Esophagus squamous epithelium (tissue), 4 donors: ENCODE data around the gene PRKCB.

Experiments
- POLR2A ChIP-seq, 4 donors: fragments of 450-650 bp; IDR thresholded peaks; one replicate each; pipeline ENCODE4 v1.6.1; 2017; ENCODE audit warnings: antibody characterized with exemption in 4 of 4, mild to moderate bottlenecking in 4 of 4, moderate library complexity in 3 of 4
- TF ChIP-seq, protein P1 (sequence below), 6 experiments: fragments of 450-650 bp in 4 of 6; fragments of 200-600 bp in 2 of 6; sonication (generic) in 2 of 6; IDR thresholded peaks; one replicate each; pipeline ENCODE4 v1.5.1; 2016 to 2019; ENCODE audit warnings: antibody characterized with exemption in 6 of 6, mild to moderate bottlenecking in 4 of 6, moderate library complexity in 4 of 6

- TF ChIP-seq, protein P1, sequence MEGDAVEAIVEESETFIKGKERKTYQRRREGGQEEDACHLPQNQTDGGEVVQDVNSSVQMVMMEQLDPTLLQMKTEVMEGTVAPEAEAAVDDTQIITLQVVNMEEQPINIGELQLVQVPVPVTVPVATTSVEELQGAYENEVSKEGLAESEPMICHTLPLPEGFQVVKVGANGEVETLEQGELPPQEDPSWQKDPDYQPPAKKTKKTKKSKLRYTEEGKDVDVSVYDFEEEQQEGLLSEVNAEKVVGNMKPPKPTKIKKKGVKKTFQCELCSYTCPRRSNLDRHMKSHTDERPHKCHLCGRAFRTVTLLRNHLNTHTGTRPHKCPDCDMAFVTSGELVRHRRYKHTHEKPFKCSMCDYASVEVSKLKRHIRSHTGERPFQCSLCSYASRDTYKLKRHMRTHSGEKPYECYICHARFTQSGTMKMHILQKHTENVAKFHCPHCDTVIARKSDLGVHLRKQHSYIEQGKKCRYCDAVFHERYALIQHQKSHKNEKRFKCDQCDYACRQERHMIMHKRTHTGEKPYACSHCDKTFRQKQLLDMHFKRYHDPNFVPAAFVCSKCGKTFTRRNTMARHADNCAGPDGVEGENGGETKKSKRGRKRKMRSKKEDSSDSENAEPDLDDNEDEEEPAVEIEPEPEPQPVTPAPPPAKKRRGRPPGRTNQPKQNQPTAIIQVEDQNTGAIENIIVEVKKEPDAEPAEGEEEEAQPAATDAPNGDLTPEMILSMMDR (IDR thresholded peaks at IDR 0.05): no peak
- no peak for TF ChIP-seq POLR2A (IDR thresholded peaks at IDR 0.05)
Measured at GRCh38 chr16:24007391-24007790, 171.6 kb downstream of the PRKCB start.
